Occipital lobe (tissue), 2 donors: ENCODE results near the gene GDF3. TPM values are rescaled to one million over a fixed set of nuclear protein-coding genes. Genes with fewer than 3 reads are reported as not detected.
A peak's percentile ranks its signal among the peaks of the same experiment; 100 is the strongest.

Experiments used
- DNase-seq: peaks from one replicate; lab custom pipeline; 2025; lab: John Stamatoyannopoulos, UW
- total RNA-seq: library from RNA; depleted of rRNA; stranded (reverse); fragments of >200 nt; gene quantifications from one replicate; pipeline ENCODE4 v1.2.3, GENCODE V29; 2014

The GDF3 gene
- total RNA-seq, 1 donor from 2014 or later = not detected

GRCh38 chr12:7667125-7667524, 28.4 kb downstream of the GDF3 start:
- DNase-seq = no peak

- DNase-seq = no peak
These were observed 29.0 kb downstream of the GDF3 start for GRCh38 chr12:7666595-7666994.

- no peak for DNase-seq
These were observed 33.8 kb downstream of the GDF3 start for GRCh38 chr12:7661741-7662140.

GRCh38 chr12:7656121-7656520, 39.5 kb downstream of the GDF3 start:
- DNase-seq = no peak

GRCh38 chr12:7650091-7650490, 45.5 kb downstream of the GDF3 start:
- no peak for DNase-seq

GRCh38 chr12:7647071-7647470, 48.5 kb downstream of the GDF3 start:
- no peak for DNase-seq

GRCh38 chr12:7646178-7646475, 49.4 kb downstream of the GDF3 start:
- DNase-seq = no peak

- DNase-seq = no peak
These were observed 50.0 kb downstream of the GDF3 start for GRCh38 chr12:7645395-7646177.

- no peak for DNase-seq
These were observed 52.7 kb downstream of the GDF3 start for GRCh38 chr12:7642876-7643309.

GRCh38 chr12:7642287-7642686, 53.3 kb downstream of the GDF3 start:
- no peak for DNase-seq

GRCh38 chr12:7640123-7640995, 55.2 kb downstream of the GDF3 start:
- DNase-seq = peak; percentile 1

Other genes with a start within 250 kb of the GDF3 start
- 1.4 TPM for gene CD163, start 192.0 kb downstream of the GDF3 start, total RNA-seq
- gene APOBEC1, start 29.9 kb downstream of the GDF3 start, total RNA-seq = not detected
- not detected for gene DPPA3, start 15.7 kb upstream of the GDF3 start, total RNA-seq
- gene CLEC4C, start 51.6 kb upstream of the GDF3 start, total RNA-seq = not detected
- gene NANOGNB, start 69.4 kb upstream of the GDF3 start, total RNA-seq = not detected
- not detected for gene NANOG, start 93.6 kb upstream of the GDF3 start, total RNA-seq
- not detected for gene SLC2A14, start 177.1 kb upstream of the GDF3 start, total RNA-seq
- 57.1 TPM for gene SLC2A3, start 240.4 kb upstream of the GDF3 start, total RNA-seq